Esophagus muscularis mucosa (tissue), 4 donors: ENCODE data around the gene HPX. TPM values are rescaled to one million over a fixed set of nuclear protein-coding genes. Genes with fewer than 3 reads are reported as not detected.

Experiments used
- DNase-seq: peaks from one replicate; pipeline ENCODE4 v3.0.0-alpha.2; 2017; ENCODE audit errors: extremely low spot score
- H3K27ac ChIP-seq, 4 donors: fragments of 200-600 bp; sonication (generic); replicated peaks in 1 of 4; 1 replicate in 3 of 4; 2 replicates in 1 of 4; pipeline ENCODE4 v1.5.1; 2016 to 2019; ENCODE audit warnings: mild to moderate bottlenecking in 1 of 4
- H3K27me3 ChIP-seq, 4 donors: fragments of 200-600 bp; sonication (generic); one replicate each; pipeline versions ENCODE4 v1.5.1 to v1.6.0; 2016 to 2019
- H3K36me3 ChIP-seq, 4 donors: fragments of 200-600 bp; sonication (generic); one replicate each; pipeline ENCODE4 v1.5.1; 2016 to 2019
- H3K4me1 ChIP-seq, 4 donors: fragments of 200-600 bp; sonication (generic); one replicate each; pipeline ENCODE4 v1.5.1; 2016 to 2019
- H3K4me3 ChIP-seq, 4 donors: fragments of 200-600 bp; sonication (generic); 1 replicate in 2 of 4; 2 replicates in 2 of 4; pipeline ENCODE4 v1.5.1; 2016 to 2019; ENCODE audit warnings: mild to moderate bottlenecking in 4 of 4, moderate library complexity in 1 of 4
- H3K9me3 ChIP-seq, 4 donors: fragments of 200-600 bp; sonication (generic); 1 replicate in 3 of 4; 2 replicates in 1 of 4; pipeline ENCODE4 v1.5.1; 2016 to 2019
- CTCF ChIP-seq, 3 experiments: fragments of 200-600 bp in 2 of 3; fragments of 450-650 bp in 1 of 3; sonication (generic) in 2 of 3; IDR thresholded peaks; one replicate each; pipeline ENCODE4 v1.5.1; 2017 to 2019; ENCODE audit warnings: antibody characterized with exemption in 3 of 3, mild to moderate bottlenecking in 2 of 3, moderate library complexity in 1 of 3
- EP300 ChIP-seq: sonication (generic); formaldehyde crosslinking; IDR thresholded peaks from one replicate; pipeline ENCODE4 v1.6.1; 2017; ENCODE audit warnings: antibody characterized with exemption
- POLR2A ChIP-seq: fragments of 450-650 bp; IDR thresholded peaks from one replicate; pipeline ENCODE4 v1.6.1; 2017; ENCODE audit warnings: antibody characterized with exemption, moderate library complexity, mild to moderate bottlenecking, low read depth
- POLR2AphosphoS5 ChIP-seq, 2 donors: sonication (generic); formaldehyde crosslinking; IDR thresholded peaks; one replicate each; pipeline ENCODE4 v1.6.1; 2017; ENCODE audit warnings: antibody characterized with exemption in 2 of 2
- WGBS: methylation state at CpG from one replicate; pipeline ENCODE4 v1.1.5; 2018; 5-methylcytosine and 5-hydroxymethylcytosine counted together
- intact Hi-C: fragments of 100-400 bp; cut with DNase I; formaldehyde crosslinking; loops from one replicate; pipeline ENCODE4 v1.15.1; 2023
- total RNA-seq, 4 donors: library from RNA; depleted of rRNA; stranded (reverse); fragments of >200 nt; gene quantifications; one replicate each; pipeline versions ENCODE4 v1.1.0 to v1.2.1, GENCODE V29; 2016

HPX gene
- total RNA-seq, 4 donors from 2014 or later, result 0.50 to 1.2 (median 0.69) TPM

GRCh38 chr11:6390718-6391469, 49.9 kb downstream of the HPX start:
- 16% methylated on average over 9 of the region's 19 CpGs for WGBS
- H3K27me3 ChIP-seq, result no peaks in the 10 kb centered on the region
- H3K27ac ChIP-seq, result peak overlapping the region; percentile 87 to 95 (median 90)
- peak overlapping the region; percentile 75 to 89 (median 87) for H3K4me3 ChIP-seq
- intact Hi-C loops, result loop anchor here (10.0 kb wide), 1 partner anchor 214 kb away; the partner anchor contains the start of genes ILK and RRP8
- no peak for DNase-seq
- peaks cover 15 to 36% (median 32%) of the 10 kb centered on the region in 4 donors for H3K4me1 ChIP-seq
- H3K9me3 ChIP-seq, result no peaks in the 10 kb centered on the region
- peaks cover 0 to 37% (median 31%) of the 10 kb centered on the region in 4 donors for H3K36me3 ChIP-seq
- TF ChIP-seq POLR2AphosphoS5 (IDR thresholded peaks at IDR 0.05) (no peak), EP300 (no peak), CTCF (IDR thresholded peaks at IDR 0.05) (no peak), POLR2A (no peak)

DNA sequence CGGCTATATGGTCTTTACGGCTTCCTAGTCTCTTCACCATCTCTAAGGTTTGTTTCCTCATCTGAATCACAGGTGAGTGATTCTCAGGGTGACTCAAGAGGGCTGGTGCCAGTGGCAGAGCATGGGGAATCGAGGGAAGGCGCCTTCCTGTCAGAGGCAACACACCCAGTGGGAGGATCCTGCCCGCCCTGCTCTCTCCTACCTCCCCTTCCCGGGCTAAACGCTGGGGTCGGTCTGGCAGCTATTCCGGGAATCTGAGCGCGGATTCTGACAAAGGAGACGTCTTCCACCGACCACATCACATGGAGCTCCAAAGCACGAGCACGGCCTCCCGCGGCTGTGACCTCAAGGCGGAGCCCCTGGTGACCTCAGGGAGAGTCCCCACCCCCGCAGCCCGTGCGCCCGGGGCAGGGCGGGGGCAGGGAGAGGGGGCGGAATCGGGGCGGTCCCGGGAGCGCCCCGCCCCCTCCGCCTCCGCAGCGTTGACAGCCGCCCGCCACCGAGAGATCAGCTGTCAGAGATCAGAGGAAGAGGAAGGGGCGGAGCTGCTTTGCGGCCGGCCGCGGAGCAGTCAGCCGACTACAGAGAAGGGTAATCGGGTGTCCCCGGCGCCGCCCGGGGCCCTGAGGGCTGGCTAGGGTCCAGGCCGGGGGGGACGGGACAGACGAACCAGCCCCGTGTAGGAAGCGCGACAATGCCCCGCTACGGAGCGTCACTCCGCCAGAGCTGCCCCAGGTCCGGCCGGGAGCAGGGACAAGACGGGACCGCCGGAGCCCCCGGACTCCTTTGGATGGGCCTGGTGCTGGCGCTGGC, 50.7 kb downstream of the HPX start, which contains the start of gene SMPD1:
Gene SMPD1, plus strand, starts transcription at position 570 of the 813 bp plus-strand sequence. Its CDS starts 125 bp downstream, at position 695.
- Histone ChIP-seq H3K4me1 (peaks cover 15 to 36% (median 32%) of the 10 kb centered on the region in 4 donors), H3K9me3 (no peaks in the 10 kb centered on the region), H3K36me3 (peaks cover 0 to 29% (median 23%) of the 10 kb centered on the region in 4 donors), H3K27ac (peak within 1 kb of the TSS; percentile 87 to 95 (median 90)), H3K4me3 (peak within 1 kb of the TSS; percentile 75 to 89 (median 87)), H3K27me3 (no peaks in the 10 kb centered on the region)
- peak; percentile 97 for DNase-seq
- TF ChIP-seq POLR2A (peak; percentile 26), CTCF (IDR thresholded peaks at IDR 0.05) (peak in 1 of 3 experiments; percentile 12), POLR2AphosphoS5 (IDR thresholded peaks at IDR 0.05) (peak; percentile 86 to 89), EP300 (no peak)
- WGBS, result 3% methylated on average over 10 of the region's 63 CpGs
- intact Hi-C loops, result loop anchor here (5.0 to 10.0 kb wide), 2 partner anchors 32 to 215 kb away; partner anchors contain the start of genes ILK and RRP8

- TF ChIP-seq POLR2A, result no peak
- no peak for TF ChIP-seq CTCF (IDR thresholded peaks at IDR 0.05)
- TF ChIP-seq POLR2AphosphoS5 (IDR thresholded peaks at IDR 0.05), result no peak
- no peak for TF ChIP-seq EP300
- Histone ChIP-seq H3K4me1 (peaks cover 12 to 36% (median 32%) of the 10 kb centered on the region in 4 donors), H3K36me3 (peaks cover 0 to 15% (median 11%) of the 10 kb centered on the region in 4 donors), H3K4me3 (no peak overlapping the region), H3K27ac (peak overlapping the region; percentile 87 to 95 (median 90)), H3K27me3 (no peaks in the 10 kb centered on the region), H3K9me3 (no peaks in the 10 kb centered on the region)
- DNase-seq, result no peak
- WGBS, result 100% methylated on average over 1 of the region's 1 CpG
- intact Hi-C loops, result loop anchor here (5.0 kb wide), 1 partner anchor 34 kb away; no protein-coding TSS in a partner anchor
Measured at GRCh38 chr11:6388748-6389147, 52.0 kb downstream of the HPX start.

DNA sequence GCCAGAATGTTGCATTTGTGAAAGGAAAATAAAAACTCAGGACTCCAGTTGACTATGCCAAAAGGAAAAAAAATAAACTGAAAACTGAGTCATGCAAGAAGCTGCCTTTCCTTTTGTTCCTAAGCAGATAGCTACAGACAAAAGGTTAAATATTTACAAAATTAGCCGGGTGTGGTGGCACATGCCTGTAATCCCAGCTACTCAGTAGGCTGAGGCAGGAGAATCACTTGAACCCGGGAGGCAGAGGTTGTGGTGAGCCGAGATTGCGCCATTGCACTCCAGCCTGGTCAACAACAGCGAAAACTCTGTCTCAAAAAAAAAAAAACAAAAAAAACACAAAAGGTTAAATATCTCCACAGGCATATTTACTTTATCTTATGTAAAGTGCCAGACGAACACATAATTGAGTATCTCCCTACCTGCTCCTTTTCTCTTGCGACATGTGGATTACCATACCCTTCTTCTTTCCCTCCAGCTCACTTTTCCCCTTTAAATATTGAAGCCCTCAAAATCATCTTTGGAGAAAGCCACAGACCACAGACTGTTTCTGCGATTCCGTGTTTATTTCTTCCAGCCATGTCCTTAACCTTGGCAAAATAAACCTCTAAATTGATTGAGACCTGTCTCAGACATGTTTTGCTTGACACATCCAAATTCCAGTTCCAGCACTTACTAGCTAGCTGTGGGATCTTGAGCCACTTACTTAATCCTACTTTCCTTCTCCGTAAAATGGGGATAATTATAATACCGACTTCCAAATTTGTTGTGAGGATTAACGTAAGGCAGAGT, 52.8 kb downstream of the HPX start:
- Histone ChIP-seq H3K9me3 (no peaks in the 10 kb centered on the region), H3K4me1 (peaks cover 12 to 36% (median 31%) of the 10 kb centered on the region in 4 donors), H3K27ac (peak overlapping the region; percentile 87 to 95 (median 90)), H3K36me3 (peaks cover 0 to 8% (median 5%) of the 10 kb centered on the region in 4 donors), H3K27me3 (no peaks in the 10 kb centered on the region), H3K4me3 (no peak overlapping the region)
- DNase-seq, result no peak
- intact Hi-C loops, result loop anchor here (5.0 kb wide), 1 partner anchor 34 kb away; no protein-coding TSS in a partner anchor
- TF ChIP-seq CTCF (IDR thresholded peaks at IDR 0.05) (no peak), POLR2AphosphoS5 (IDR thresholded peaks at IDR 0.05) (no peak), EP300 (no peak), POLR2A (no peak)
- WGBS, result 66% methylated on average over 12 of the region's 12 CpGs
